OCI-LY1 (cell line): ENCODE results near the gene PIP5K1C.

Source experiments
- H2AFZ ChIP-seq: fragments of 200-600 bp; sonication (generic), shearing (Covaris generic); 2 replicates; pipeline ENCODE4 v1.6.0; 2014; ENCODE audit warnings: antibody characterized with exemption, mild to moderate bottlenecking, low read length
- H3F3A ChIP-seq: fragments of 200-600 bp; sonication (generic), shearing (Covaris generic); 2 replicates; pipeline ENCODE4 v1.6.0; 2014; ENCODE audit warnings: mild to moderate bottlenecking, antibody characterized with exemption, low read length, moderate library complexity; ENCODE audit not compliant: insufficient read depth
- H3K27ac ChIP-seq: fragments of 200-600 bp; sonication (generic); 2 replicates; pipeline ENCODE4 v1.5.1; 2014; ENCODE audit warnings: low read length, mixed run types, mild to moderate bottlenecking, low read depth; ENCODE audit not compliant: poor library complexity, severe bottlenecking
- H3K27me3 ChIP-seq: fragments of 200-600 bp; sonication (generic); 2 replicates; pipeline ENCODE4 v1.6.0; 2014; ENCODE audit warnings: antibody characterized with exemption, mild to moderate bottlenecking, low read length, moderate library complexity; ENCODE audit not compliant: insufficient read depth
- H3K36me3 ChIP-seq: fragments of 200-600 bp; sonication (generic); 2 replicates; pipeline ENCODE4 v1.6.1; 2014; ENCODE audit warnings: mild to moderate bottlenecking, antibody characterized with exemption, low read length, moderate library complexity, mixed read lengths; ENCODE audit not compliant: insufficient read depth
- H3K4me1 ChIP-seq: fragments of 200-600 bp; sonication (generic); 2 replicates; pipeline ENCODE4 v1.5.1; 2014; ENCODE audit warnings: mild to moderate bottlenecking, low read length, moderate library complexity; ENCODE audit not compliant: insufficient read depth, severe bottlenecking
- H3K4me2 ChIP-seq: fragments of 200-600 bp; sonication (generic), shearing (Covaris generic); 2 replicates; pipeline ENCODE4 v1.6.1; 2014; ENCODE audit warnings: low read length
- H3K4me3 ChIP-seq: fragments of 200-600 bp; sonication (generic); 2 replicates; pipeline ENCODE4 v1.5.1; 2014; ENCODE audit warnings: low read length, low read depth, mild to moderate bottlenecking, mixed read lengths; ENCODE audit not compliant: poor library complexity, severe bottlenecking
- H3K79me2 ChIP-seq: fragments of 200-600 bp; shearing (Covaris generic); 2 replicates; pipeline ENCODE4 v1.6.1; 2016; ENCODE audit warnings: mixed run types, low read length, mixed read lengths; ENCODE audit not compliant: insufficient read depth
- H3K9ac ChIP-seq: fragments of 200-600 bp; sonication (generic), shearing (Covaris generic); 2 replicates; pipeline ENCODE4 v1.6.1; 2014; ENCODE audit warnings: mild to moderate bottlenecking, low read length, mixed read lengths
- H3K9me2 ChIP-seq: fragments of 200-600 bp; sonication (generic), shearing (Covaris generic); 2 replicates; pipeline ENCODE4 v1.6.1; 2014; ENCODE audit warnings: low read depth, mild to moderate bottlenecking, low read length, mixed read lengths
- H3K9me3 ChIP-seq: fragments of 200-600 bp; shearing (Covaris generic); 2 replicates; pipeline ENCODE4 v1.6.1; 2014; ENCODE audit warnings: low read length, mixed read lengths
- H4K20me1 ChIP-seq: fragments of 200-600 bp; sonication (generic), shearing (Covaris generic); 2 replicates; pipeline ENCODE4 v1.6.0; 2016; ENCODE audit warnings: mild to moderate bottlenecking, low read length; ENCODE audit not compliant: insufficient read depth
- CTCF ChIP-seq: fragments of 200-600 bp; sonication (generic), shearing (Covaris generic); IDR thresholded peaks from 2 replicates; pipeline ENCODE4 v1.5.1; 2017; ENCODE audit warnings: mild to moderate bottlenecking, antibody characterized with exemption, low read length, moderate library complexity, mixed read lengths
- EZH2 ChIP-seq: fragments of 200-600 bp; sonication (generic), shearing (Covaris generic); IDR thresholded peaks from 2 replicates; pipeline ENCODE4 v1.8.0; 2017; ENCODE audit warnings: borderline replicate concordance, mixed run types, mild to moderate bottlenecking, antibody characterized with exemption, low read length, moderate library complexity, mixed read lengths

PIP5K1C gene

GRCh38 chr19:3671680-3672574, 28.3 kb downstream of the PIP5K1C start:
- H3K79me2 ChIP-seq = no peaks in the 10 kb centered on the region
- H3K27ac ChIP-seq = no peak overlapping the region
- H3K36me3 ChIP-seq = no peaks in the 10 kb centered on the region; the same call in 1 of the 2 replicates
- H3K9me2 ChIP-seq = no peaks in the 10 kb centered on the region
- H3F3A ChIP-seq = no peaks in the 10 kb centered on the region
- no peak overlapping the region for H3K4me3 ChIP-seq
- 0 out of 2 replicates have a peak, but pooled peaks cover 2% of the 10 kb centered on the region for H3K9me3 ChIP-seq
- H3K9ac ChIP-seq = no peak overlapping the region
- no peaks in the 10 kb centered on the region for H4K20me1 ChIP-seq
- TF ChIP-seq CTCF (no peak), EZH2 (no peak)
- H2AFZ ChIP-seq = no peak overlapping the region
- H3K4me2 ChIP-seq = no peak overlapping the region
- H3K27me3 ChIP-seq = no peaks in the 10 kb centered on the region; the same call in none of the 2 replicates
- no peaks in the 10 kb centered on the region for H3K4me1 ChIP-seq

GRCh38 chr19:3670796-3671679, 29.2 kb downstream of the PIP5K1C start:
- H3K27ac ChIP-seq = no peak overlapping the region
- H2AFZ ChIP-seq = no peak overlapping the region
- H3K27me3 ChIP-seq = peaks cover 4% of the 10 kb centered on the region
- TF ChIP-seq EZH2 = no peak
- no peak for TF ChIP-seq CTCF
- H4K20me1 ChIP-seq = no peaks in the 10 kb centered on the region
- no peak overlapping the region for H3K9ac ChIP-seq
- H3K4me2 ChIP-seq = no peak overlapping the region
- no peaks in the 10 kb centered on the region for H3F3A ChIP-seq
- no peaks in the 10 kb centered on the region for H3K79me2 ChIP-seq
- 0 out of 2 replicates have a peak, but pooled peaks cover 2% of the 10 kb centered on the region for H3K9me3 ChIP-seq
- H3K4me1 ChIP-seq = peaks cover 1% of the 10 kb centered on the region
- H3K9me2 ChIP-seq = no peaks in the 10 kb centered on the region
- H3K4me3 ChIP-seq = no peak overlapping the region
- no peaks in the 10 kb centered on the region; the same call in 1 of the 2 replicates for H3K36me3 ChIP-seq

GRCh38 chr19:3669947-3670795, 30.1 kb downstream of the PIP5K1C start:
- Histone ChIP-seq H3K4me2 (no peak overlapping the region), H4K20me1 (no peaks in the 10 kb centered on the region), H3K27ac (no peak overlapping the region)

More at GRCh38 chr19:3669947-3670795, 30.1 kb downstream of the PIP5K1C start:
- no peak overlapping the region for H3K9ac ChIP-seq
- no peaks in the 10 kb centered on the region for H3K9me2 ChIP-seq
- no peaks in the 10 kb centered on the region for H3F3A ChIP-seq
- no peak overlapping the region for H2AFZ ChIP-seq
- H3K4me3 ChIP-seq = no peak overlapping the region
- TF ChIP-seq CTCF = no peak
- TF ChIP-seq EZH2 = no peak
- H3K79me2 ChIP-seq = no peaks in the 10 kb centered on the region
- 0 out of 2 replicates have a peak, but pooled peaks cover 2% of the 10 kb centered on the region for H3K9me3 ChIP-seq
- H3K4me1 ChIP-seq = peaks cover 10% of the 10 kb centered on the region
- H3K36me3 ChIP-seq = no peaks in the 10 kb centered on the region; the same call in 1 of the 2 replicates
- peaks cover 4% of the 10 kb centered on the region for H3K27me3 ChIP-seq
